HG03575 (cell line): ENCODE measurements around the gene IFFO2.

Experiments
- ATAC-seq: cut with Tn5 transposase; IDR thresholded peaks from one replicate; pipeline ENCODE4 v1.9.1; 2021; ENCODE audit not compliant: unreplicated experiment, insufficient number of reproducible peaks, low FRiP score; ENCODE audit errors: extremely low read depth

Gene IFFO2

DNA sequence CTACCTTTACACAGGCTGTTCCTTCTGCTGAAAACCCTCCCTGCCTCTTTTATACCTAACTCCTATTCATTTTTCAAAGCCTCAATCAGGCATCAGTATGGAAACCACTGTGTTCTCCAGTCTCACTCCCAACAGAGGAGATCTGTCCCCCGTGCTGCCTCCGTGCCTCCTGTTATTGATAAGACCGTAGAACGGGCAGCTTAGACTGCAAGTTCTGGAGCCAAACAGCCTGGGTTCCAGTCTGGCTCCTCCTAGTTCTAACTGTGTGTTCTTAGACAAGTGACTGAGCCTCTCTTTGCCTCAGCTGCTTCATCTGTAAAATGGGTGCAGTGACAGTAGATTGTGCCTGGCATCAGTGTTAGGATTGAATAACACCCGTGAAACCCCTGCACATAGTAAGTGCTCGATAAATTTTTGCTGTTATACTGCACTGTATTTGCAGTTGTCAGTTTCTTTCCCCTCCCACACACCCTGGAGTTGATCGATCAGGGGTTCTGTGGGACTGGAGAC is 17.0 kb upstream of the IFFO2 start:
- ATAC-seq = no peak

- no peak for ATAC-seq
Measured at GRCh38 chr1:18972991-18973390, 16.5 kb upstream of the IFFO2 start.

- ATAC-seq = no peak
Measured at GRCh38 chr1:18972531-18972930, 16.1 kb upstream of the IFFO2 start.

DNA sequence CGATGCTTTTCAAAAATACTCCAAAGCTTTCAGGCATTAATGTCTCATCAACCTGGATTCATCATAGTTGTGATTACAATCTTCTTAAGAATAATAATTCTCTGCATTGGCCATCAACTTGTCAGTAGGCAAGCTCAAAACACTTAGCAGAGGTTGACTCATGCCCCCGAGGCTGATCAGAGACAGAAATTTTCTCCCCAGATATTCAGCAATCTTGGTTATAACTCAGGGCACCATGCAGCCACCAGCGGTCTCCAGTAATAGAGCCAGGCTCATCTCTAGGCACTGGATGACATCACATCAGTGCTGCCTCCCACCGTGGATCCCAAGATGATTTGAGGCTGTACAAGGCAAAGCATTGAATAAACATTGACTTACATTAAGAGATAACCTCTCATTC is 14.3 kb upstream of the IFFO2 start:
- ATAC-seq = no peak

GRCh38 chr1:18970358-18970757 is 13.9 kb upstream of the IFFO2 start:
- ATAC-seq = no peak

DNA sequence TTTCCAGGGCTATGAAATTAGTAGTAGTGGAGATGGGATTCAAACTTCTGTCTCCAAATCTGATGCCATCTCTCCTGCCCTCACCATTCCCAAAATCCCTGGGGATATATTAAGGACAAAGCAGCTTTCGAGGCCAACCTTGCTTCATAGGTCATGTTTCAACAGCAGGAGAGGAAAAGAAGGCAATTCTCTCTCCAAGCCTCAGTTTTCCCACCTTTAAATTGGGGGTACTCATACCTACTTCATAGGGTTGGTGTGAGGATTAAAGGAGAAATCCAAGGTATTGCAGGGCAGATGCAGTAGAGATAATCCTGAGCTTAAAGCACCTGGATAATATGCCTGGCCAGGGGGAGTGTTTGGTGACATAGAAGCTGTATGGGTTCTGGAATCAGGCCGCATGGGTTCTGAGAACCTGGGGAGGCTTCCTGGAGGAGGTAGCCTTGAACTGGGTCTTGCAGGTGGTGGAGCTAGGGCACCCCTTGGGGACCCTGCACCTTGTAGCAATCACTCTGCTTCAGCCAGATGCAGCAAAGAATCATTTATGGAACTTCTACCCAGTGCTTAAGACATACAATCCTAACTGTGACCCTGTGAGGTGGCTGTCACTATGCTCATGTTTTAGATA is 10.7 kb upstream of the IFFO2 start:
- ATAC-seq = no peak

DNA sequence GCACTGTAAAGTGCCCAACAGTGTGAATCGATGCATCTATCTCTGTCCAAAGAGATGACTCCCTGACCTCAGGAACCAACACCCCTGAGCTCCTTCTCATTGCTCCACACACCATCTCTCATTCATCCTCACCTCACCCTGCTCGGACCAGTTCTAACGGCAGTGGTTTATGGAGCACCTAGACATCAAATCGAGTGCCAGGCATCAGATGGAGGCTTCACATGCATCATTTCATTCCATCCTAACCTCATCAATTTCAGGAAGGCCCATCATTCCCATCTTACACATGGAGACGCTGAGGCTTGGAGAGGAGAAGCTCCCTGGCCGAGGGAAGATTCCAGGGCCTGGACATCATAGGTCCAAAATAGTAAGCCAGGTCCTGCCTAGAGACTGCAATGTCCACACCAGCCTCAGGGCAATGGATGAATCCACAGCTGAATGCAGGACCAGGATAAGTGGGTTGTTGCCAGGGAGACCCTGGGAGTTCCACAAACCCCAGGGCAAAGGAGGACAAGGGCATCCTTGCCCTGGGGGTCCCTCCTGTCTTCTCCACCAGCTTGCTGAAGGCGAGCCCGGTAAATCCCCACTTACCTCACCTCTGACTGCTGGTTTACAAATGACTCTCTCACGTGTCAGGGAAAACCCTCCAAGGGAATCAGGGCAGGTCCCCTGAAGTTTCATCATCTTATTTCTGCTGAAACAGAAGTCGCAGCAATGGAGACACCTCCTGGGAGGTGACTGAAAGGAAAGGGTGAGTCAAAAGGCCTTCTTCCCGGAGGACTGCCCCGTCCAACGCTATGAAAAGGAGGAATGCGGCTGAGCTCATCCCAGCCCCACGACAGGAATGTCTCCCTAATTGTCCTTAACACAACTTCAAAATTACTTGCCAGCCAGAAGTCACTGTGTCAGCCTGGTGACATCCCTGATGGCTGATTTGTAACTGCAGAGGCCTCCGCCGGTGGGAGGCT is 9.0 kb upstream of the IFFO2 start:
- no peak for ATAC-seq

DNA sequence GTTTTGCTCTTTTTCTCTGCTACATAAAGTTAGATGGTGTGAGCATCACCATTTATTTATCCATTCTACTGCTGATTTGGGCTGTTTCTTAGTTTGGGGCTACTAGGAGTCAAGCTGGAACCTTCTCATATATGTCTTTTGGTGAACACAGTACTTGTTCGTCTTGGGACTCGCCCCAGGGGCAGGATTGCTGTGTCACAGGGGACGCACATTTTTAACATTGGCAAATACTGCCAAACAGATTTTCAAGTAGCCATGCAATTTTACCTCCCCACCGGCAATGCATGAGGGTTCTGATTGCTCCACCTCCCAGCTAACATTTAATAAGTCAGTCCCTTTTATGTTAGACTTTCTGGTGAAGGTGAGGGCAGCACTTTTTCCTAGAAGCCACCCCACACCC is 7.5 kb upstream of the IFFO2 start:
- no peak for ATAC-seq

DNA sequence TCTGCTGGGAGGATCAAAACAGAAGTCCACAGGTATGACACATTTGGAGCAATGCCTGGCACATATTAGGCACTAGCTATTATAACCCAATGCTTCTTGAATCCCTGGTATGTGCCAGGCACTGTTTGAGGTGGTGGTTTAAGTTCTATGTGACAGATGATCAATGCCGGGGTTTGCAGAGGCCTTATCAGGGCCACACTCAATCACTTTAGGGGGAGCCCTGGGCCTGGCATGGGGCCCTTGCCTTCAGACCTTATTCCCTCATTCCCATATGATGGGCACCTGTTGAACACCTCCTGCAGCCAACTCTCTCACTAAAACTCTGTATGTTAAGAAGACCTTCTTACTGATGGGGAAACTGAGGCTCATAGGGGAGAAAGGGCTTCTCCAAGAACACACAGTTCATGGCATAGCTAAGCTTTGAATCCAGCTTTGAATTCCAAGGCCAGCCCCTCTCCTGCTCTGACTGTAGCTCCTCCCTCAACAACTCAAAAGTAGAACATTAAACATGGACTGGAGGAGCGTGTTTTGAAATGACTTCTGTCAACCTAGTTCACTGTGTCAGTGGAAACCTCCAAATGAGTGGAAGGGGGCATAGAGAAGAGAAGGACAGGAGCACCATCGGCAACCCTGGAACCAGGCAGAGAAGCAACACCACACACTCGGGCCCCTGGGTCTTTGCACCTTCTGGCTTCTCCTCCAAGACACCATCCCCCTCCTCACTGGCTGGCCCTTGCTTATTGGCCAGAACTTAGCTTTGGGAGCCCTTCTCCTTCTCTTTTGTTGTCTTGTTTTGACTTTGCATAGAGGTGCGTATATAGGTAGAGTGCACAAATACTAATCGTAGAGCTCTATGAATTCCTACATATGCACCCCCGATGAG is 6.6 kb upstream of the IFFO2 start:
- ATAC-seq = no peak

DNA sequence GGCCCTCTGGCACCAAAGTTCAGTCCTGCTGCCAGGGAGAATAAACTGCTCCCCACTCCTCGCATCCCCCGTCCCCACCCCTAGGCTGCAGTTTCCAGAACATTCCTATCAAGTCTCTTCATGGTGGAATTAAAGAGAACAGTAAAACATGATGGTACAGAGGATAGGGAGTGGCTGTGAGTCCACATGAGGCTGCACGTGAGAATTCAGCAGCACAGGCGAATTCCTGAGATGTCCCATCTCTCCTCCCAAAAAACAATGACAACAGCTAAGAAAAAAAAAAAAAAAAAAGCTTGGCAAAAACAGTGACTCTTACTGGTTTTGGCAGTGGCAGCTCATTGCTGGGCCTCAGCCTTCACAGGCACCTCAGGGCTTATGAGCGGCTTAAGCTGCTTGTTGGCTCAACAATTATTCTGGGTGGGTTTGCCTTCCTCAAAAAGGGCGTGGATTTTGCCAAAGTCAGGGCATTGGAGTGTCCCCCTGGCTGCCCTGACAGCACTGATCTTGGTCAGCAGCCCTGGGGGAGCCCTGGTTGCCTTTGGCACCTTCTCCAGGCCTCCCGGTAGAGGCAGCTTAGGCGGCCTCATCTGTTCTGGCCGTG is 5.7 kb upstream of the IFFO2 start:
- ATAC-seq = no peak

DNA sequence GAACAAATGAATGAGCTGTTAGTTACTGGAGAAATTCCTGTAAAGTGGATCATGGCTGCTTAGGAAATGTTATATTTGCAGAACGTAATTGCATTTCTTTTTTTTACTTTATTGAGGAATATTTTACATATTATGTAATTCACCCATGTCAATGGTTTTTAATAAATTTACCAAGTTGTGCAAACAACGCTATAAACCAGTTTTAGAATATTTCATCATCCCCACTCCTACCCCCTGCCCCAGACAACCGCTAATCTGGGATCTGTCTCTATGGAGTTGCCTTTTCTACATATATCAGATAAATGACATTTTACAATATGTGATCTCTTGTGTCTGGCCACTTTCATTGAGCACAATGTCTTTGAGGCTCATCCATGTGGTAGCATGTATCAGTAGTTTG is 4.3 kb upstream of the IFFO2 start:
- ATAC-seq = no peak

DNA sequence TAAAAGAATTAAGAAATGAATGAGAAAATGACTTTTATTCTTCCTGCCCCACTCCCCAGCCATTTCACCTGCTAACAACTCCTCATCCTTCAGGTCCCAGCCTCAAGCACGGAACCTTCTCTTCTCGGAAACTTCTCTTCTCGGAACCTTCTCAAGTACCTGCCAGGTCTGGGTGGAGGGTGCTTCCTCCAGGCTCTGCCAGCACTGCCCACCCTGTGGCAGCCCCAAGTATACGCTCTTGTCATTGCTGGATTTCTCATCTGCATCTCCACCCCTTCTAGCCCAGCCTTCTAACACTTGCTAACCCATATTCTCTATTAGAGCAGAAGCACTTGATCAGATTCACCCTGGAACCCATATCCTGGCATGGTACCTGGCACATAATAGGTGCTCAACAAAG is 3.9 kb upstream of the IFFO2 start:
- ATAC-seq = no peak

GRCh38 chr1:18959591-18959990 is 3.1 kb upstream of the IFFO2 start:
- ATAC-seq = no peak

DNA sequence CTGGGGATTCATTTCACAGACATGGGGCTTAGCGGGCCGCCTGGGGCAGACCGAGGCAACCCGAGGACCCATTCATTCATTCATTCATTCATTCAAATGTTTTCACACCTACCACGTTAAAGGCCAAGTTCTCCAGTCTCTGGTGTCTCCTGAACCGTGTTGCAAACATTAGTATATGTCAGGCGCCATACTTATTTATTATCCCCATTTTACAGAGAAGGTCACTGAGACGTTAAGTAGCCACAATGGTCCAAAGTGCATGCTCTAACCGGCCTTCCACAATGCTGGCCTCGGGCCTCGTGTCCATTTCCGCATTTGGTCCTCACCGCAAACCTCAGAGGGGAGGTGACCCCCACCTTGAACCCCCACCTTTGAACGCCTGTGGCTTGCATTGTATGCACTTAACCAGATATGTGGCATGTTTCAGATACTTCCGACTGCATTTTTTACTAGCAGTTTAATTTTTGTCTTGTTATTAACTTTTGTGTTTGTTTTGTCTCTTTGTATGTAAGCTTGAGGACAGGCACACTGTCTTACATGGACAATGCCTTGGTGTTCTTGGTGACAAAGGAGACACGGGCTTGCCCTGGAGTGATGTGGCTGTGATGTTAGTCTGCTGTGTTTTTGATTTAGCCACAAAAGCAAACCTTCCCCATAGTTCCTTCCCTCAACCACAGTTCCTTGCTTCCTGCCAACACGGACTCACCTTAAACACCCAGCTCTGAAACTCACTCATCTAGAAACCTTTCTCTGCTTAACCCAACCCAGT is 1.2 kb upstream of the IFFO2 start:
- no peak for ATAC-seq

- no peak for ATAC-seq
Measured at GRCh38 chr1:18957136-18957521, 653 bp upstream of the IFFO2 start.

- ATAC-seq = no peak
Measured at GRCh38 chr1:18955441-18956192, 859 bp downstream of the IFFO2 start.

- no peak for ATAC-seq
Measured at GRCh38 chr1:18955131-18955440, 1.4 kb downstream of the IFFO2 start.
